GM18507 (cell line): ENCODE measurements around the gene CREG1.
A peak's percentile ranks its signal among the peaks of the same experiment; 100 is the strongest.

Experiments
- DNase-seq: peaks from one replicate; pipeline ENCODE4 v3.0.0; 2011; ENCODE audit warnings: low read depth; ENCODE audit not compliant: insufficient read length; ENCODE audit errors: extremely low spot score
- FAIRE-seq: peaks from 2 replicates; lab custom pipeline; 2011; peaks lifted over from hg19 to GRCh38; lab: Jason Lieb, UNC

The CREG1 gene

GRCh38 chr1:167511374-167511986, 42.1 kb downstream of the CREG1 start:
- no peak for FAIRE-seq
- no peak for DNase-seq

DNA sequence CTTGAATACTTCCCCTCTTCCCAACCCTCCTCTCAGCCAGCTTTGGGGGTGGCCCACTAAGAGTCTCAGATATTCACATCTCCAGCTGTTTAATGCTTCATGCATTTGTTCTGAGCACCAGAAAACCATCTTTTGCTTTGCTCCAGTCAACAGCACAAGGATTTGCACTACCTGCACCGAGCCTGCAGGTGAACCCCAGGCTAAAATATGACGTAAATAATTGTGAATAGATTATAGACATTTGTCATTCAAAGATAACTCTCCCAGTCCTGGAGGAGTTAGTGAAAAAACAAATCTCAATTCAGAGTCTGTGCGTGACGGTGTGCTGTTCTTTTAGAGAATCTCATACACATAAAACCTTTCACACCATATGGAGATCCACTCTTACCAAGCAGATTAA, 42.7 kb downstream of the CREG1 start:
- FAIRE-seq (no peak), DNase-seq (no peak)

DNA sequence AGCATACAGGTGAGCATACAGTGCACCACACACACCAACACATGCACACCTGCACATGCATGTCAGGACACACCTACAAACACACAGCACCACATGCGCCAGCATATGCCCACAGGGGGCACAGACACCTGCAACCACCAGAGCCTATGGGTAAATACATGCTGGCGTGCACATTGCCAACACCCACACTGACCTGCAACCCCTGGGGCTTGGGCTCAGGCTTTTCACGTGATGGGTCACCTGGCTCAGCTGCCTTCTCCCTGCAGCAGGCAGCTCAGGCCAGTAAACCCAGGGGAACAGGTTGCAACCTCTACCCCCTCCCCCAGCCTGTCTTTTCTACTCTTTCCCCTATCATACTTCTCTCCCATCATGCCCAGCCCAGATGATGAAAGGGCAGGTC, 43.3 kb downstream of the CREG1 start:
- DNase-seq (no peak), FAIRE-seq (no peak)

DNA sequence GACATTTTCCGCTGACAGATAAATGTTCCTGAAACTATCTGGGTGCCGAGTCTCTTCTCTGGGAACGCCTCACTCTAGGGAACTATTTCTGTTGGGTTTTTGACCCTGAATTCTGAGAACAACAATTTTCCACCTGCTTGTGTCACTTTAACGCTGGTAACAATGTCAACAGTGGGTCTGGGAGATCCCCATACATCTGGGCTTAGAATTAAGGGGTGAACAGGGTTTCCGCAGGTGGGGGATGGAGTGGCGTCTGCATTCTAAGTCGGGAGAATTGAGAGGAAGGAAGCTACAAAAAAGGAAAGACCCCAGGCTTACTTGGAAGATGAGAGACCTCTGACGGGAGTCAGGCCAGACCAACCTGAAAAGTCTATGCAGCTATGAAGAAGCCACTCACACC, 44.0 kb downstream of the CREG1 start:
- FAIRE-seq (no peak), DNase-seq (no peak)

- no peak for DNase-seq
- no peak for FAIRE-seq
These were observed 45.8 kb downstream of the CREG1 start for GRCh38 chr1:167507719-167508118.

GRCh38 chr1:167504467-167504827, 49.1 kb downstream of the CREG1 start:
- DNase-seq (no peak), FAIRE-seq (no peak)

- no peak for FAIRE-seq
- no peak for DNase-seq
These were observed 49.7 kb downstream of the CREG1 start for GRCh38 chr1:167503626-167504466.

GRCh38 chr1:167502719-167503462, 50.7 kb downstream of the CREG1 start:
- no peak for DNase-seq

GRCh38 chr1:167502192-167502551, 51.4 kb downstream of the CREG1 start:
- no peak for FAIRE-seq
- DNase-seq: no peak

More at GRCh38 chr1:167502719-167503462, 50.7 kb downstream of the CREG1 start:
- no peak for FAIRE-seq

DNA sequence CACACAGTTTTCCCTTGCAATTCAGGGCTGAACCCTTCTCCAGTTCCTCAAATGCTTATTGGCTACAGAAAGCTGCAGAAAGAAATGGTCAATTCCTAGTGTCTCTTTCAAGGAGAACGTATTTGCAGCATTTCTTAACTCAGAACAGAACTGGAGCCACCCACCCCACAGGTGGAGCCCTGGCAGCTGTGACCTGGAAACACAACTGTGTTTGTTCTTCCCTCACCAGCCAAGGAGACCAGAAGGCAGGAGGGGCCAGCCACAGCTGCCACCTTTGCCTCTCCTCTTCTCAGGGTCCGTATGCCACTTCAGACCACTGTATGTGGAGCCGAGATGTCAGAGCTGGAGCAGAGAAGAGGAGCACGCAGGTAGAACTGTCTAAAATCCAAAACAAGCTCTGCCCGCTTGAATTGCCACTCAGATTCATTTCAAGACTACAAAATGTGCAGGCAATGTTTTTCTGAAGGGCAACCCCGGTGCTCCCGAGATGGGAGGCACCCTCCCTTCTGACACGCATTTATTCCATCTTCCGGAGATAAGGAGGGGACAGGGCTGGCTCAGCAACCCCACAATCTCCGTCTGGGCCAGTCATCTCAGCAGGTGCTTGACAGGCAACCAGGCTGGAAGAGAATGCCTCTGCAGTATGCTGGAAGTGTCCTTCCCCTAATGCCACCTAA, 51.9 kb downstream of the CREG1 start:
- no peak for FAIRE-seq

DNA sequence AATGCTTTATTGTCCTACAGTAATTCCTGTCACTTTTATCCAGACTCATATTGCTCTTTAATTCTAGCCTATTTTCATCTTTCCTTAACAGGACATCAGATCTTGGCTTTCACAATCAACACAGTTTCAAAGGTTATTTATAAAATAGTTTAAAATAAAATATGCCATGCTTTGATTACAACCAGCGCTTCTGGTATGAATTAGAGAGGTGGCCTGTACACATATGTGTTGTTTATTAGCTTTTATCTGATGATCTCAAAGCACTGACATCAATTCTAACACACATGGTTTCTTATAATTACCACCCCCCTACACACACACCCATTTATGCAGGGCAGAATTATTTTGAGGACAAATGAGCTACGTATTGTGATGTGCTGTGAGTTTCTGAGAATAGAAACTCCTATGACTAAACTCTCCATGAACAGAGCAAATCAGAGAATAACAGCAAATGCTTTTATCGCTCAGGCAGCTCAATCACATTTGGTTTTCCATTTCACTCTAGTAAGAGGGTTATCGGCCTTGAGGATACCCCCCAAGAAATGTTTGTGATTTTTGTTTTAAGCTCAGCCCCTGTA, 53.2 kb downstream of the CREG1 start:
- FAIRE-seq: peak; percentile 71
- DNase-seq: no peak

More for the DNA sequence above, 51.9 kb downstream of the CREG1 start:
- no peak for DNase-seq

GRCh38 chr1:167499664-167500101, 53.9 kb downstream of the CREG1 start:
- peak; percentile 95 for FAIRE-seq
- DNase-seq: peak; percentile 57

- DNase-seq (no peak), FAIRE-seq (peak; percentile 38)
These were observed 54.5 kb downstream of the CREG1 start for GRCh38 chr1:167499106-167499505.

DNA sequence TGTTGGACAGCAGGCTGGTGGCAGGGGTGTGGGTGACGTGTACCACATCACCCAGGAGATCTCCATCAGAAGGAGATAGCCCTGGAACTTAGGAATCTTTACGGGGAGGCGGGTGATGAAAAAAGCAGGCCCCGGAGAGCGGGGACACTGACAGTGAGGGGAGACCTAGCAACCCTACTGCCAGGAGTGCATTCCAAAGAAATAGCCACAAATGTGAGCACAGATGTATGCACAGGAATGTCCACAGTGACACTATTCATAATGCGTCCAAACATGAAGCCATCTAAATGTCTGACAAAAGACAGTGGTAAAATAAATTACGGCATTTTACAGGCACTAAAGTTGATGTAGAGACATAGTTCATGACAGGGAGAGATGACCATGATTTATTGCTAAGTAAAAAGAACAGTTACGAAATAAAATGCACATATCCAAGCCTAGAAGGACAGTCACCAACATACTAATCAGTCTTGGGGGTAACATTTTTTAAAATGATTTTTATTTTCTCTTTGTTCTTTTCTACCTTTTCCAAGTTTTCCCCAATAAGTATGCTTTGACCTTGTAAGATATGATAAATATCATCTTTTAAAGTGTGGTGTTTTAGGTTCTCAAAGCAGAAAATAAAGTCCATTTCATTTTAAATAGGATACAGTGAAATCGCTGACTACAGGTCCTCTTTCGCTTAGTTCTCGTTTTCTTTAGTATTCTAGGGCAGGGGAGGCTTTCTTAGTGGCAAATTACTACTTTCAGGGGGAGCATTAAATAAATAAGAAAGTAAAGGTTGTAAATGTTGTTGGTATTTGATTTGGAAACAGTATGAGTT, 56.6 kb downstream of the CREG1 start:
- DNase-seq: no peak
- FAIRE-seq: no peak

DNA sequence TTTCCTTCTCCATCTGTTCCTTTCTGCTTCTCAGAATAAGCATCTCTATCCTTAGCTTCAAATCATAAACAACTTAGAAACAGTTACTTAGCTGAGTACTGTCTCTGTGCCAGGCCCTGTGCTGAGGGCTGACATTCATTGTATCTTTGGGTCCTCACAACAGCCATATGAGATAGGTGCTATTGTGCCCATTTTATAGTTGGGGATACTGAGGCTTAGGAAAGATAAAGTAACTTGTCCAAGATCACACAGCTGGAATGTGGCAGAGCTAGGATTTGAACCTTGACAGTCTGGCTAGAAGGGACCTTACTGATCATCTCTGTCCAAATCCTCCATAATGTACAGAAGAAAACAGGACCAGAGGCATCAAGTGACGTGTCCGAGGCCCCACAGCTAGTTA, 60.2 kb downstream of the CREG1 start:
- FAIRE-seq (no peak), DNase-seq (no peak)

- FAIRE-seq (no peak), DNase-seq (no peak)
These were observed 61.1 kb downstream of the CREG1 start for GRCh38 chr1:167492481-167492910.

- DNase-seq (no peak), FAIRE-seq (peak; percentile 35)
These were observed 61.7 kb downstream of the CREG1 start for GRCh38 chr1:167491586-167492461.
